OCI-LY7 (cell line): ENCODE data around the gene IL20RA. TPM values are rescaled to one million over a fixed set of nuclear protein-coding genes. Genes with fewer than 3 reads are reported as not detected.

Experiments used
- BruUV-seq: library from RNA; stranded (reverse); fragments of 400-500 nt; replicated peaks from 2 replicates; lab custom pipeline; 2021; lab: Mats Ljungman, UMichigan
- CTCF ChIA-PET: fragments of 300-600 bp; sonication (Branson Sonifier 250); formaldehyde crosslinking; loops from one replicate; lab custom pipeline; 2022; ENCODE audit warnings: antibody characterized with exemption; ENCODE audit not compliant: unreplicated experiment; lab: Charles Lee
- POLR2A ChIA-PET: fragments of 300-600 bp; sonication (Branson Sonifier 250); formaldehyde crosslinking; loops from one replicate; lab custom pipeline; 2022; ENCODE audit warnings: antibody characterized with exemption; lab: Charles Lee
- DNase-seq: peaks from one replicate; pipeline ENCODE4 v3.0.0-alpha.2; 2015; ENCODE audit warnings: low spot score
- H2AFZ ChIP-seq: fragments of 200-600 bp; sonication (generic), shearing (Covaris generic); 2 replicates; pipeline ENCODE4 v1.6.1; 2014; ENCODE audit warnings: mild to moderate bottlenecking, antibody characterized with exemption, low read length, moderate library complexity
- H3K27ac ChIP-seq: fragments of 200-600 bp; sonication (generic); 2 replicates; pipeline ENCODE4 v1.5.1; 2014; ENCODE audit warnings: mixed run types, low read depth, mild to moderate bottlenecking, moderate library complexity, low read length, inconsistent platforms; ENCODE audit not compliant: poor library complexity, severe bottlenecking
- H3K36me3 ChIP-seq: fragments of 200-600 bp; sonication (generic); 2 replicates; pipeline ENCODE4 v1.6.1; 2014; ENCODE audit warnings: mild to moderate bottlenecking, antibody characterized with exemption, low read length, moderate library complexity, mixed read lengths; ENCODE audit not compliant: insufficient read depth
- H3K4me1 ChIP-seq: fragments of 200-600 bp; sonication (generic); 2 replicates; pipeline ENCODE4 v1.5.1; 2014; ENCODE audit warnings: mild to moderate bottlenecking, low read length; ENCODE audit not compliant: insufficient read depth, poor library complexity, severe bottlenecking
- H3K4me2 ChIP-seq: fragments of 200-600 bp; sonication (generic); 2 replicates; pipeline ENCODE4 v1.6.1; 2014; ENCODE audit warnings: mild to moderate bottlenecking, low read length
- H3K4me3 ChIP-seq: fragments of 200-600 bp; sonication (generic); 2 replicates; pipeline ENCODE4 v1.5.1; 2014; ENCODE audit warnings: mild to moderate bottlenecking, low read depth, low read length; ENCODE audit not compliant: poor library complexity, severe bottlenecking
- H3K79me2 ChIP-seq: fragments of 200-600 bp; sonication (generic); 2 replicates; pipeline ENCODE4 v1.6.1; 2016; ENCODE audit warnings: low read depth, mild to moderate bottlenecking, low read length, moderate library complexity, mixed read lengths; ENCODE audit not compliant: insufficient read depth
- H3K9me2 ChIP-seq: fragments of 200-600 bp; sonication (generic); 2 replicates; pipeline ENCODE4 v1.6.1; 2016; ENCODE audit warnings: mild to moderate bottlenecking, low read length, mixed read lengths; ENCODE audit not compliant: insufficient read depth
- H3K9me3 ChIP-seq: fragments of 200-600 bp; sonication (generic); 2 replicates; pipeline ENCODE4 v1.6.1; 2014; ENCODE audit warnings: mild to moderate bottlenecking, mixed run types, low read length, mixed read lengths
- H4K20me1 ChIP-seq: fragments of 200-600 bp; sonication (generic); 2 replicates; pipeline ENCODE4 v1.6.1; 2014; ENCODE audit warnings: mild to moderate bottlenecking, antibody characterized with exemption, low read length, moderate library complexity, mixed read lengths; ENCODE audit not compliant: insufficient read depth
- EZH2phosphoT487 ChIP-seq: fragments of 200-600 bp; sonication (generic); IDR thresholded peaks from 2 replicates; pipeline ENCODE4 v1.6.1; 2018; ENCODE audit warnings: low read depth, borderline replicate concordance, mild to moderate bottlenecking, mixed run types, antibody characterized with exemption, low read length, moderate library complexity, mixed read lengths
- intact Hi-C: fragments of 100-400 bp; cut with micrococcal nuclease; formaldehyde crosslinking; loops from one replicate; pipeline ENCODE4 v1.10.0; 2022; ENCODE audit not compliant: unreplicated experiment
- total RNA-seq, 2 experiments: library from RNA; depleted of rRNA in 1 of 2; stranded (reverse); fragments of >200 nt in 1 of 2; shearing (Covaris generic) in 1 of 2; gene quantifications; 2 replicates each; pipeline ENCODE4 v1.2.3, GENCODE V29; 2014 to 2022
- TF ChIP-seq, protein P1 (sequence below): fragments of 200-600 bp; sonication (generic); conservative IDR thresholded peaks from 2 replicates; pipeline ENCODE4 v1.5.1; 2014; ENCODE audit warnings: mild to moderate bottlenecking, antibody characterized with exemption, low read length, moderate library complexity, mixed read lengths

The IL20RA gene
- total RNA-seq, 2 experiments from 2014 or later, result not detected

DNA sequence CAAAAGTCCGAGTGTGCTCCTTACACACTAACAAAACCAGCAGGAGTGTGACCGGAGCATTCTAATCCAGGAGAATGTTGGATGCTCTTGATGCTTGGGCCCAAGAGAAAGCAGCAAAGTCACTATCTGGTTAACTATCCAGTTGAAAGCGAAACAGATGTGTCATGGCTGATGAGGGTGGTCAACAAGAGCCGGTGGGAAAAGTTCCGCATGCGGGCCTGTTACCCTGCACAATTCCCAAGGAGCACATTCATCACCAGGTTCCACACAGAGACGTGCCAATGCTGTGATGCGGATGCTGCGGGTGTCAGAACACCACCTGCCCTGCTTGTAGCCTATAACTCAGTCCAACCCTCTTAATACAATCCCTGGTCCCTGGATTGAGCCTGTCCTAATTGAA lies 38.7 kb downstream of the IL20RA start:
- H3K36me3 ChIP-seq, result no peaks in the 10 kb centered on the region
- no peak overlapping the region for H3K4me3 ChIP-seq
- intact Hi-C loops, result no loop called here
- no peak overlapping the region for H2AFZ ChIP-seq
- no peak overlapping the region for H3K4me2 ChIP-seq
- ChIA-PET POLR2A (no interaction called here), CTCF (no interaction called here)
- H3K27ac ChIP-seq, result no peak overlapping the region
- no peaks in the 10 kb centered on the region for H3K4me1 ChIP-seq
- TF ChIP-seq, protein P1, sequence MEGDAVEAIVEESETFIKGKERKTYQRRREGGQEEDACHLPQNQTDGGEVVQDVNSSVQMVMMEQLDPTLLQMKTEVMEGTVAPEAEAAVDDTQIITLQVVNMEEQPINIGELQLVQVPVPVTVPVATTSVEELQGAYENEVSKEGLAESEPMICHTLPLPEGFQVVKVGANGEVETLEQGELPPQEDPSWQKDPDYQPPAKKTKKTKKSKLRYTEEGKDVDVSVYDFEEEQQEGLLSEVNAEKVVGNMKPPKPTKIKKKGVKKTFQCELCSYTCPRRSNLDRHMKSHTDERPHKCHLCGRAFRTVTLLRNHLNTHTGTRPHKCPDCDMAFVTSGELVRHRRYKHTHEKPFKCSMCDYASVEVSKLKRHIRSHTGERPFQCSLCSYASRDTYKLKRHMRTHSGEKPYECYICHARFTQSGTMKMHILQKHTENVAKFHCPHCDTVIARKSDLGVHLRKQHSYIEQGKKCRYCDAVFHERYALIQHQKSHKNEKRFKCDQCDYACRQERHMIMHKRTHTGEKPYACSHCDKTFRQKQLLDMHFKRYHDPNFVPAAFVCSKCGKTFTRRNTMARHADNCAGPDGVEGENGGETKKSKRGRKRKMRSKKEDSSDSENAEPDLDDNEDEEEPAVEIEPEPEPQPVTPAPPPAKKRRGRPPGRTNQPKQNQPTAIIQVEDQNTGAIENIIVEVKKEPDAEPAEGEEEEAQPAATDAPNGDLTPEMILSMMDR, result no peak
- TF ChIP-seq EZH2phosphoT487, result no peak
- DNase-seq, result no peak
- H4K20me1 ChIP-seq, result no peaks in the 10 kb centered on the region
- H3K79me2 ChIP-seq, result no peaks in the 10 kb centered on the region
- H3K9me3 ChIP-seq, result no peaks in the 10 kb centered on the region
- BruUV-seq, result no TSS peak
- no peaks in the 10 kb centered on the region for H3K9me2 ChIP-seq

DNA sequence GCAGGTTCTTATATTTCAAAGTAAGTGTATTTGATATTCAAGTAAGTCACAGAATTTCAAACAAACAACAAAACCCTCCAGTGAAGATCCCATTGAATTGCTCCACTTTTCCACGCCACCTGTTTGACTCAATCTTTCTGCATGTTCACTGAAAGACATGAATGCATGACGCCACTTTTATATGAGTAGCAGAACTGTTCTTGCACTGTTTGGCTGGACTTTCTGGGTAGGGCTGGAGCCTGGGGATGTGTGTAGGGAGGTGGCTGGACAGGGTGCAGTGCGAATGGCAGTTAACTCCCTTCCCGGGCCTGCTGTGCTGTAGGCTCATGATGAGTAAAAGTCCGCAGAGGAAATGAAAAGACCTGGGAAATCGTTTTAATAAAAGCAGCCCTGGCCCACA lies 39.7 kb downstream of the IL20RA start:
- Histone ChIP-seq H3K9me2 (no peaks in the 10 kb centered on the region), H3K9me3 (0 out of 2 replicates have a peak, but pooled peaks cover 2% of the 10 kb centered on the region), H3K36me3 (no peaks in the 10 kb centered on the region), H3K27ac (no peak overlapping the region), H4K20me1 (no peaks in the 10 kb centered on the region), H3K79me2 (no peaks in the 10 kb centered on the region), H3K4me2 (no peak overlapping the region), H3K4me3 (no peak overlapping the region), H3K4me1 (no peaks in the 10 kb centered on the region), H2AFZ (no peak overlapping the region)
- ChIA-PET POLR2A (interaction anchor here (0.5 kb wide), 1 partner anchor 585 kb away, joined by 4 read pairs; no protein-coding TSS in a partner anchor), CTCF (no interaction called here)
- TF ChIP-seq EZH2phosphoT487, result no peak
- TF ChIP-seq, protein P1, result no peak
- intact Hi-C loops, result no loop called here
- DNase-seq, result no peak
- BruUV-seq, result no TSS peak

GRCh38 chr6:137002505-137002904 lies 42.3 kb downstream of the IL20RA start:
- TF ChIP-seq EZH2phosphoT487, result no peak
- TF ChIP-seq, protein P1, result no peak
- intact Hi-C loops, result no loop called here
- Histone ChIP-seq H3K9me3 (0 out of 2 replicates have a peak, but pooled peaks cover 4% of the 10 kb centered on the region), H3K27ac (no peak overlapping the region), H3K36me3 (no peaks in the 10 kb centered on the region), H3K79me2 (no peaks in the 10 kb centered on the region), H3K9me2 (no peaks in the 10 kb centered on the region), H3K4me2 (no peak overlapping the region), H3K4me3 (no peak overlapping the region), H2AFZ (no peak overlapping the region), H3K4me1 (no peaks in the 10 kb centered on the region), H4K20me1 (no peaks in the 10 kb centered on the region)
- ChIA-PET POLR2A (no interaction called here), CTCF (no interaction called here)
- DNase-seq, result no peak
- no TSS peak for BruUV-seq
